Spleen (tissue), 7 donors: ENCODE measurements around the gene AADAT.

ENCODE experiments used
- POLR2A ChIP-seq, 3 donors: fragments of 450-650 bp; IDR thresholded peaks; one replicate each; pipeline ENCODE4 v1.5.1; 2017; ENCODE audit warnings: antibody characterized with exemption in 3 of 3, mild to moderate bottlenecking in 1 of 3
- TF ChIP-seq, protein P1 (sequence below), 11 experiments: fragments of 200-600 bp in 7 of 11; fragments of 450-650 bp in 4 of 11; sonication (generic) in 4 of 11; IDR thresholded peaks in 8 of 11; conservative IDR thresholded peaks in 3 of 11; 1 replicate in 7 of 11; 2 replicates in 4 of 11; pipeline versions ENCODE4 v1.4.0 to v1.8.0; 2016 to 2021; ENCODE audit warnings: antibody characterized with exemption in 11 of 11, inconsistent platforms in 4 of 11, mild to moderate bottlenecking in 1 of 11
- donor health status: DM: no; HTN: no; CAD: no; lungs with moderate emphysema.
- donor health status: DM: no; HTN: no; CAD: no.
- donor health status: DM: no; HTN: no; CAD: no.

DNA sequence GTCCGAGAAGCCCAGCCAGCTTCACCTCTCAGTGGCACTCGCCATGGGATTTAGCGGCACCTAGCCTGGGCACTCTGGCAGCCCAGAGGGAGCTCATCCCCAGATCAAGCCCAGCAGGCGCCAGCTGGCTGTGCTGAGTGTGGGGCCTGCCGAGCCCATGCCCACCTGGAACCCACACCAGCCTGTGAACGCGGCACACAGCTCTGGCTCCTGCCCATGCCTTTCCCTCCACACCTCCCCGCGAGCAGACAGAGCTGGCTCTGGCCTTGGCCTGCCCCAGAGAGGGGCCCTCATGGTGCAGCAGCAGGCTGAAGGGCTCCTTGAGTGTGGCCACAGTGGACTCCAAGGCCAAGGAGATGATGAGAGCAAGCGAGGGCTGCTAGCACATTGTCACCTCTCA lies 38.0 kb upstream of the AADAT start:
- TF ChIP-seq, protein P1, sequence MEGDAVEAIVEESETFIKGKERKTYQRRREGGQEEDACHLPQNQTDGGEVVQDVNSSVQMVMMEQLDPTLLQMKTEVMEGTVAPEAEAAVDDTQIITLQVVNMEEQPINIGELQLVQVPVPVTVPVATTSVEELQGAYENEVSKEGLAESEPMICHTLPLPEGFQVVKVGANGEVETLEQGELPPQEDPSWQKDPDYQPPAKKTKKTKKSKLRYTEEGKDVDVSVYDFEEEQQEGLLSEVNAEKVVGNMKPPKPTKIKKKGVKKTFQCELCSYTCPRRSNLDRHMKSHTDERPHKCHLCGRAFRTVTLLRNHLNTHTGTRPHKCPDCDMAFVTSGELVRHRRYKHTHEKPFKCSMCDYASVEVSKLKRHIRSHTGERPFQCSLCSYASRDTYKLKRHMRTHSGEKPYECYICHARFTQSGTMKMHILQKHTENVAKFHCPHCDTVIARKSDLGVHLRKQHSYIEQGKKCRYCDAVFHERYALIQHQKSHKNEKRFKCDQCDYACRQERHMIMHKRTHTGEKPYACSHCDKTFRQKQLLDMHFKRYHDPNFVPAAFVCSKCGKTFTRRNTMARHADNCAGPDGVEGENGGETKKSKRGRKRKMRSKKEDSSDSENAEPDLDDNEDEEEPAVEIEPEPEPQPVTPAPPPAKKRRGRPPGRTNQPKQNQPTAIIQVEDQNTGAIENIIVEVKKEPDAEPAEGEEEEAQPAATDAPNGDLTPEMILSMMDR (IDR thresholded peaks at IDR 0.05 in 8 of 11, conservative IDR thresholded peaks at IDR 0.05 in 3 of 11), result no peak
- TF ChIP-seq POLR2A (IDR thresholded peaks at IDR 0.05), result no peak
